Coronary artery (tissue), 2 donors: ENCODE measurements around the gene CCDC127.

Experiments
- DNase-seq: peaks from one replicate; pipeline ENCODE4 v3.0.0-alpha.2; 2017; ENCODE audit warnings: low spot score
- H3K27ac ChIP-seq, 2 donors: fragments of 200-600 bp; sonication (generic); one replicate each; pipeline ENCODE4 v1.5.1; 2016 to 2019
- H3K4me3 ChIP-seq: fragments of 200-600 bp; sonication (generic); 2 replicates; pipeline ENCODE4 v1.5.1; 2016; ENCODE audit warnings: mild to moderate bottlenecking, moderate library complexity
- TF ChIP-seq, protein P1 (sequence below): fragments of 200-600 bp; sonication (generic); IDR thresholded peaks from one replicate; pipeline ENCODE4 v1.5.1; 2019; ENCODE audit warnings: antibody characterized with exemption

CCDC127 gene

GRCh38 chr5:189976-190365 lies 28.0 kb downstream of the CCDC127 start:
- Histone ChIP-seq H3K27ac (no peak overlapping the region), H3K4me3 (no peak overlapping the region)
- DNase-seq = no peak
- TF ChIP-seq, protein P1, sequence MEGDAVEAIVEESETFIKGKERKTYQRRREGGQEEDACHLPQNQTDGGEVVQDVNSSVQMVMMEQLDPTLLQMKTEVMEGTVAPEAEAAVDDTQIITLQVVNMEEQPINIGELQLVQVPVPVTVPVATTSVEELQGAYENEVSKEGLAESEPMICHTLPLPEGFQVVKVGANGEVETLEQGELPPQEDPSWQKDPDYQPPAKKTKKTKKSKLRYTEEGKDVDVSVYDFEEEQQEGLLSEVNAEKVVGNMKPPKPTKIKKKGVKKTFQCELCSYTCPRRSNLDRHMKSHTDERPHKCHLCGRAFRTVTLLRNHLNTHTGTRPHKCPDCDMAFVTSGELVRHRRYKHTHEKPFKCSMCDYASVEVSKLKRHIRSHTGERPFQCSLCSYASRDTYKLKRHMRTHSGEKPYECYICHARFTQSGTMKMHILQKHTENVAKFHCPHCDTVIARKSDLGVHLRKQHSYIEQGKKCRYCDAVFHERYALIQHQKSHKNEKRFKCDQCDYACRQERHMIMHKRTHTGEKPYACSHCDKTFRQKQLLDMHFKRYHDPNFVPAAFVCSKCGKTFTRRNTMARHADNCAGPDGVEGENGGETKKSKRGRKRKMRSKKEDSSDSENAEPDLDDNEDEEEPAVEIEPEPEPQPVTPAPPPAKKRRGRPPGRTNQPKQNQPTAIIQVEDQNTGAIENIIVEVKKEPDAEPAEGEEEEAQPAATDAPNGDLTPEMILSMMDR = no peak

DNA sequence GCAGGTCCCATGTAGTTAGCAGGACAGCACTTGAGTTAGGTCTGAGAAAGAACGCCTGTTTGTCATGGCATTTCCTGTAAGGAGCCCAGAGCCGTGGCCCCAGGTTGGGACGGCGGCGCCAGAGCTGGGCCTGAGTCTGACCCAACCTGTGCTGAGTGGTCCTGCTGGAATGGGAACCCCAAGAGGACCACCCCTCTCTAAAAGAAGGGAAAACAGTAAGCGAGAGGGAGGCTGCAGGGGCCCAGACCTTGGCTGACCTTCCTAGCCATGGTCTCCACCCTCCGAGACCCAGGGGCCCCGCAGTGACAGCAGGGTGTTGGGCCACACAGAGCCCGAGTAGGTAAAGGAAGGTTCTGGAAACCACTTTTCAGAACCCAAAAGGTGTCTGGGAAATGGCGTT lies 28.5 kb downstream of the CCDC127 start:
- H3K27ac ChIP-seq = no peak overlapping the region
- no peak overlapping the region for H3K4me3 ChIP-seq
- TF ChIP-seq, protein P1 = no peak
- DNase-seq = no peak

- peak overlapping the region; percentile 64 for H3K4me3 ChIP-seq
- H3K27ac ChIP-seq = no peak overlapping the region
- TF ChIP-seq, protein P1 = peak; percentile 78
- peak; percentile 86 for DNase-seq
Measured at GRCh38 chr5:188488-189481, 29.2 kb downstream of the CCDC127 start.

DNA sequence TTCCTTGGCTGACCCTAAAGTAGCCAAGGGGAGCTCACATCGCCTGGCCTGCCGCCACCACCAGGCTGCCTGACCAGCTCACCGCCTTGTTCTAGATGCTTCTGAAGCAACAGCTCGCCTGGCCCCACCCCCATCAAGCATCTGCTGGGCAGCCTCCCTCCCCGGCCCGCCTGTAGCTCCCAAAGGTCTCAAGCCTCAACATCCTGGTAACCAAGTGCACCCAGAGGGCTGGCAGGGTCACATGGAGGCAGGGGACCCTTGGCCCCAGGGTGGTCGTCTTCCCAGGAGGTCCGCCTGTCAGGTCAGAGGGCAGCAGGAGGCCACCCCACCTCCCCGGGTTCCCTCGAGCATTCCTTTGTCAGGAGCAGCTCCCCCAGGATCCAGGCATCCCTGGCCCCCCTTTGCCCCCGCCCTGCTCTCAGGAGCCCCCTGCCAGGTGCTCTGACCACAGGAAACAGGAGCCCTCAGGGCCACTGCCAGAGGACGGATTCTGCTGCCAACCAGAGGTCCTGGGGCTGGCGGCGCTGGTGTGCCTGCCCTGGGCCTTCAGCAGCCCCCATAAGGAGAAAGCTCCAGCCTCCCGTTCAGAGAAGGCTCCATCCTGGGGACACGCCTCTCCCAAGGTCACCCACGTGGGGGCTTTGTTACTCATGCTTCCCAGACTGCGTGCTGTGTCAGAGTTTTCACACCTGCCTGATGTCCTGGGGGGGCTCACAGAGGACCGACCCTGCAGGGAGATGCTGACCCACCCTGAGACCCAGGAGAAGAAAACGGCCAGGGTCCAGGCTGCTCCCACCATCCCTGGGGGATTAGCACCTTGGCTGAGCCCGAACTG lies 30.1 kb downstream of the CCDC127 start:
- no peak overlapping the region for H3K27ac ChIP-seq
- no peak for DNase-seq
- peak overlapping the region; percentile 64 for H3K4me3 ChIP-seq
- TF ChIP-seq, protein P1 = no peak

GRCh38 chr5:187042-187431 lies 30.9 kb downstream of the CCDC127 start:
- TF ChIP-seq, protein P1 = no peak
- Histone ChIP-seq H3K27ac (no peak overlapping the region), H3K4me3 (no peak overlapping the region)
- no peak for DNase-seq

DNA sequence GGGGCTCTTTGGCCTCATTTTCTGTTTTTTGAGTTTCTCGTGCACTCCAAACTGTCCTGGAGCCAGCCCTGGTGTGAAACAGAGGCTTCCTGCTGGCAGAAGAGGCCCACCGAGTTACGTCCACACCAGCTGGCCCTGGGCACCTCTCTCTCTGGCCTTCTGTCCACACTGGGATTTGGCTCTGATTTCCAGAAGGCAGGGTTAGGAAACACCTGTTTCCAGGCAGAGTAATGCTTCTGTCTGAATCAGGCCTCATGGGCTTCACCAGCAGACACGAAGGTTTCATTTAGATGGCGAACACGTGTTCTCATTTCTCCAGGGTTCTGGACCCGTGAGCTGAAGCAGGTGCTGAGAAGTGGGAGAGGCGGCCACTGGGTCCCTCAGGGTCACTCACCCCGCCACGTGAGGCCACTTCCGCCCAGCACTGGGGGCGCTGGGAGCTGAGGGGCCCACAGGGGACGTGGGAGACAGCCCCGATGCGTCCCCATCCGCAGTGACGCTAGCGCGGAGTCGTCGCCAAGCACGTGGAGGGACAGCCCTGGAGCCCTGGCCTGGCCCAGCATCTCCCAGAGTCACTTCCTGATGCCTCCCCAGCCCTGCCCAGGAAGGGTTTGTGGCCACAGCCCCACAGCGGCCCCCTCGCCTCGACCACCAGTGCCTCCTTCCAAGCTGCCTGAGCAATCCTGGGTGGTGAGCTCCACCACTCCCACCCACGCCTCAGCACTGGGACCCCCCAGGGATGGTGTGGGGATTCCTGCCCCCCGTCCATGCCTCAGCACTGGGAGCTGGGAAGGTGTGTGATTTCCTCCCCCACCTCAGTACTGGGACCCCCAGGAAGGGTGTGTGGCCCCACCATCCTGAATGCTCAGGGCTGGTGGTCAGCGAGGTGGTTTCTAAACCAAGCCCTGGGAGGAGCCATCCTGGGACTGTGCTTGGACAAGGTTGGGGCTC lies 31.6 kb downstream of the CCDC127 start:
- Histone ChIP-seq H3K4me3 (no peak overlapping the region), H3K27ac (no peak overlapping the region)
- TF ChIP-seq, protein P1 = no peak
- no peak for DNase-seq
